Kidney (tissue), 14 donors: ENCODE results near the gene SCFD2. TPM values are rescaled to one million over a fixed set of nuclear protein-coding genes. Genes with fewer than 3 reads are reported as not detected.
"Not testable (repeated sequence)": the region's sequence is repeated elsewhere in the genome, so short reads cannot be mapped to it uniquely, and the experiment has no call there.

Experiments used
- DNase-seq, 5 donors: peaks; one replicate each; pipeline ENCODE4 v3.0.0-alpha.2; 2013 to 2020
- FAIRE-seq: peaks from 2 replicates; lab custom pipeline; 2012; peaks lifted over from hg19 to GRCh38; lab: Jason Lieb, UNC
- H3K27ac ChIP-seq, 2 donors: one replicate each; pipeline ENCODE4 v1.7.0; 2013; ENCODE audit warnings: low read depth in 2 of 2, low read length in 2 of 2, inconsistent platforms in 1 of 2
- H3K27me3 ChIP-seq: one replicate; pipeline ENCODE4 v1.7.1; 2013; ENCODE audit warnings: low read length, inconsistent platforms; ENCODE audit not compliant: control insufficient read depth, insufficient read depth
- H3K36me3 ChIP-seq, 3 donors: one replicate each; pipeline versions ENCODE4 v1.7.0 to v1.7.1; 2013; ENCODE audit warnings: low read length in 3 of 3, control low read depth in 1 of 3, inconsistent platforms in 1 of 3; ENCODE audit not compliant: insufficient read depth in 3 of 3, control insufficient read depth in 2 of 3
- H3K4me1 ChIP-seq, 3 donors: one replicate each; pipeline versions ENCODE4 v1.7.0 to v1.7.1; 2013; ENCODE audit warnings: low read length in 3 of 3, inconsistent platforms in 1 of 3, low read depth in 1 of 3; ENCODE audit not compliant: control insufficient read depth in 2 of 3, insufficient read depth in 2 of 3
- H3K4me3 ChIP-seq, 3 donors: one replicate each; pipeline versions ENCODE4 v1.7.0 to v1.8.1; 2013; ENCODE audit warnings: low read length in 3 of 3, control low read depth in 1 of 3, inconsistent platforms in 1 of 3
- H3K9ac ChIP-seq, 3 donors: one replicate each; pipeline versions ENCODE4 v1.7.0 to v1.7.1; 2013; ENCODE audit warnings: low read length in 3 of 3, control low read depth in 1 of 3, inconsistent platforms in 1 of 3
- H3K9me3 ChIP-seq, 3 donors: one replicate each; pipeline versions ENCODE4 v1.7.0 to v1.7.1; 2013; ENCODE audit warnings: low read length in 3 of 3, control low read depth in 1 of 3, inconsistent platforms in 1 of 3; ENCODE audit not compliant: control insufficient read depth in 2 of 3, insufficient read depth in 1 of 3
- intact Hi-C: fragments of 100-400 bp; cut with DNase I; formaldehyde crosslinking; loops from one replicate; pipeline ENCODE4 v1.11.1; 2022
- polyA plus RNA-seq: library from polyadenylated mRNA; stranded (reverse); fragments of 350-450 nt; fragmentation: Illumina TruSeq; extraction: RNeasy Lipid Tissue Mini Kit (QIAGEN cat#74804); gene quantifications from one replicate; pipeline ENCODE4 v1.2.3, GENCODE V29; 2014; ENCODE audit warnings: low read depth, low replicate concordance; ENCODE audit not compliant: insufficient read depth
- total RNA-seq: library from RNA; stranded (reverse); fragmentation: NEBNext Ultra II Directional; extraction: Animal tissue kit (Norgen Biotek cat#: 25700); gene quantifications from one replicate; pipeline ENCODE4 v1.2.1, GENCODE V29; 2021
- TF ChIP-seq, protein P1 (sequence below): IDR thresholded peaks from 3 replicates; pipeline ENCODE4 v1.5.1; 2012; ENCODE audit warnings: mild to moderate bottlenecking, moderate library complexity, borderline replicate concordance; ENCODE audit not compliant: insufficient read depth; ENCODE audit errors: extremely low read depth
- donor health status: control.
- donor health status: control.
- donor health status: control.
- donor health status: control.
- donor health status: control.
- donor health status: DM: yes; HTN: yes; CAD: no.
- donor health status: Normal renal cell carcinoma (clear cell type).

The SCFD2 gene
- total and polyA plus RNA-seq, 2 donors from 2014 or later = 6.1 to 20.8 TPM

DNA sequence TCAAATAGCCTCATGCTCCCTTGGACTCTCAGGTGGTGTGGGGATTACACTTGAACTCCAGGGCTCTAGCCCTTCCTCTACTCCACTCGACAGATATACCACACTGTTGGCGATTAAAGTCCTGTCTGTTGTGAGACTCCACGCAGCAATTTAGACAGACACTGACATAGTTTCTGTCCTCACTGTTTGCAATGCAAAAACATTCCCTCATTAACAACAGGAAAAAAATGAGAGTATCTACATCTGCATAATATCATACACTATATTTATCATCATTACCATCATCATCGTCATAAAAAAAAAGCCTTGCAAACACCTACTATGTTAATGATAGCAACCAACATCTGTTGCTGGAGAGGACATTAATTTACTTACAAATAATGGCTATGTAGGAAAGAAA is 371.3 kb downstream of the SCFD2 start:
- Histone ChIP-seq H3K36me3 (no peaks in the 10 kb centered on the region), H3K27ac (peak overlapping the region in 1 of 2 donors; percentile 5), H3K9ac (no peak overlapping the region), H3K27me3 (no peaks in the 10 kb centered on the region), H3K4me3 (no peak overlapping the region), H3K4me1 (peaks cover 0 to 19% (median 15%) of the 10 kb centered on the region in 3 donors), H3K9me3 (no peaks in the 10 kb centered on the region)
- FAIRE-seq = no peak
- no peak for DNase-seq
- intact Hi-C loops = no loop called here
- TF ChIP-seq, protein P1, sequence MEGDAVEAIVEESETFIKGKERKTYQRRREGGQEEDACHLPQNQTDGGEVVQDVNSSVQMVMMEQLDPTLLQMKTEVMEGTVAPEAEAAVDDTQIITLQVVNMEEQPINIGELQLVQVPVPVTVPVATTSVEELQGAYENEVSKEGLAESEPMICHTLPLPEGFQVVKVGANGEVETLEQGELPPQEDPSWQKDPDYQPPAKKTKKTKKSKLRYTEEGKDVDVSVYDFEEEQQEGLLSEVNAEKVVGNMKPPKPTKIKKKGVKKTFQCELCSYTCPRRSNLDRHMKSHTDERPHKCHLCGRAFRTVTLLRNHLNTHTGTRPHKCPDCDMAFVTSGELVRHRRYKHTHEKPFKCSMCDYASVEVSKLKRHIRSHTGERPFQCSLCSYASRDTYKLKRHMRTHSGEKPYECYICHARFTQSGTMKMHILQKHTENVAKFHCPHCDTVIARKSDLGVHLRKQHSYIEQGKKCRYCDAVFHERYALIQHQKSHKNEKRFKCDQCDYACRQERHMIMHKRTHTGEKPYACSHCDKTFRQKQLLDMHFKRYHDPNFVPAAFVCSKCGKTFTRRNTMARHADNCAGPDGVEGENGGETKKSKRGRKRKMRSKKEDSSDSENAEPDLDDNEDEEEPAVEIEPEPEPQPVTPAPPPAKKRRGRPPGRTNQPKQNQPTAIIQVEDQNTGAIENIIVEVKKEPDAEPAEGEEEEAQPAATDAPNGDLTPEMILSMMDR = no peak

DNA sequence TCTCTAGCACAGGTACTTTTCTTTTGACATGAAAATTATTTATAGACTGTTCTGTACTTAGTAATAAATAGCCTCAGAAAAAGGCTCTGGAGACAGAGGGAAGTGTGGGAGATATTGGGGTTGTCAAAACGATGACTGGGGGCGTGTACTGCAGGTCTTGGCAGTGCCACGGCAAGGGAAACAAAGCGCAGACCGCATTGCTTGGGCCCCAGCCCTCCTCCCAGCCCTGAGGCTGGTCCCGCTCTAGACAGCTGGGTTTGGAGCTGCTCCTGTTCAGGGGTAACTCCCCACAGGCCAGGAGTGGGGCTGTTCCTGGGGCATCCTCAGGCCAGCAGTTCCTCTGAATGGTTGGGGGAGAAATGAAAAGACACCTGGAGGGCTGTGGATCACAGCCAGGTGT is 372.1 kb downstream of the SCFD2 start:
- Histone ChIP-seq H3K27me3 (no peaks in the 10 kb centered on the region), H3K4me3 (no peak overlapping the region), H3K27ac (peak overlapping the region in 1 of 2 donors; percentile 5), H3K9ac (no peak overlapping the region), H3K4me1 (peaks cover 0 to 19% (median 15%) of the 10 kb centered on the region in 3 donors), H3K9me3 (no peaks in the 10 kb centered on the region), H3K36me3 (no peaks in the 10 kb centered on the region)
- DNase-seq (no peak), FAIRE-seq (no peak)
- TF ChIP-seq, protein P1 = no peak
- intact Hi-C loops = no loop called here

DNA sequence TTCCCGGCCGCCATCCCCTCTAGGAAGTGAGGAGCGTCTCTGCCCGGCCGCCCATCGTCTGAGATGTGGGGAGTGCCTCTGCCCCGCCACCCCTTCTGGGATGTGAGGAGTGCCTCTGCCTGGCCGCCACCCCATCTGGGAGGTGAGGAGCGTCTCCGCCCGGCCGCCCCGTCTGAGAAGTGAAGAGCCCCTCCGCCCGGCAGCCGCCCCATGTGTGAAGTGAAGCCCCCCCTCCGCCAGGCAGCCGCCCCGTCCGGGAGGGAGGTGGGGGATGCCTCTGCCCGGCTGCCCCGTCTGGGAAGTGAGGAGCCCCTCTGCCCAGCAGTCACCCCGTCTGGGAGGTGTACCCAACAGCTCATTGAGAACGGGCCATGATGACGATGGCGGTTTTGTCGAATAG is 373.3 kb downstream of the SCFD2 start:
- H3K27me3 ChIP-seq, H3K9me3 ChIP-seq, FAIRE-seq, H3K36me3 ChIP-seq, intact Hi-C loops, H3K27ac ChIP-seq, H3K9ac ChIP-seq, H3K4me3 ChIP-seq: not testable (repeated sequence)
- peaks cover 5 to 19% (median 7%) of the 10 kb centered on the region in 3 donors for H3K4me1 ChIP-seq
- DNase-seq = peak in 1 of 5 donors; percentile 72

DNA sequence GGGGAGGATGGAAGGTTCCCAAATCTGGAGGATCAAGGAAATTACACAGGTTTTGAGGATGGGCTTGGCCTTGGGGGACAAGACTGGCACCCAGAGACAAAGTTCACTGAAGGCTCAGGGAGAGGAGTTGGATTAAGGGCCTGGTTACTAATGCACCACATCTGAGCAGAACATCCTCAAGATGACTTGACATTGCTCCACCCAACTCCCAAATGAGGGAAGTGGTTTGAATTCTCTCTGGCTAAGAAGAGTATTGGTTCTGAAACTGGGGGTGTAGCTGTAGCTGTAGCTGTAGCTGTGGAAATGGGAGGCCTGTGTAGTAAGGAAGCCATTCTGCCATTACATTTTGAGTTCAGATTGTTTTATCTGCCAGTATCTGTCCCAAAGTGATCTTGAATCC is 374.4 kb downstream of the SCFD2 start:
- TF ChIP-seq, protein P1 = no peak
- H3K36me3 ChIP-seq = no peaks in the 10 kb centered on the region
- no peak overlapping the region for H3K9ac ChIP-seq
- H3K27me3 ChIP-seq = no peaks in the 10 kb centered on the region
- H3K4me1 ChIP-seq = peaks cover 0 to 12% (median 5%) of the 10 kb centered on the region in 3 donors
- intact Hi-C loops = no loop called here
- no peak for FAIRE-seq
- H3K9me3 ChIP-seq = no peaks in the 10 kb centered on the region
- no peak overlapping the region for H3K4me3 ChIP-seq
- no peak for DNase-seq
- no peak overlapping the region for H3K27ac ChIP-seq
